ENCODE measurements around the gene CASP2. TPM values are rescaled to one million over a fixed set of nuclear protein-coding genes. Genes with fewer than 3 reads are reported as not detected.

The CASP2 gene
- total RNA-seq, 1 experiment from 2014 or later: 64.1 TPM

DNA sequence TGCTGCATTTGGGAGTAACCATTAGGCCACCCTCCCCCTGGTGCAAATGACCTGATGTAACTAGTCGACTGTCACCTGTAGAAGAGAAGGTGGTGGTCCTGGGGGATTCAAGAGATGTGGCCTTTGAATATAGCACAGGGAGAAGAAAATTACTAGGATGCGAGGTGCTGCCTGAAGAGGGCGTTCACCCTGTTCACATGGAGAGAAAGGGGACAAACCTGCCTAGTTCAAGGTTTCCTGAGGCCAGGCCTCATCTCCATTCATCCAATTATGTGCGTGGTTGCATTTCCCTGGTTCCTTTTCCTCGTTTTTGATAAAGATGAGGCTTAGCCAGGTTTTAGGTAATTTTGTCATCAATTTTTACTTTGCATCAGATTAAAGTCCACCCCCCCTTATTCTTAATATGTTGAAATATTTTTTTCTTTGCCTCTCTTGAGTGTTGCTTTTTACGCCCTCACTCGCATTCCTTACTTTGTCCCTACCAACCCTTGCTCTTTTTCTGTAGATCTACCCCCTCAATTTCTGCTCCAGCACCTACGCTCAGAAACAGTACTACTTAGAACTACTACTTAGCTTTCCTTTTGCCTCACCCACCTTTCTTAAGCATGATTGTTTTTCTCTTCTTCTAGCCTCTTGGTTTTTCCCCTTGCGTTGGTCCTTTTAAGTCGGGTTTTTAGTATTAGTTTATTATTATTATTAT is 41.5 kb downstream of the CASP2 start:
- no peaks in the 10 kb centered on the region for H4K20me1 ChIP-seq (ENCODE audit: insufficient read depth)
- H2AFZ ChIP-seq (ENCODE audit: low read depth, low read length, poor library complexity, severe bottlenecking): no peak overlapping the region
- BruUV-seq (replicated peaks): no TSS peak
- H3K9me2 ChIP-seq (ENCODE audit: insufficient read depth): no peaks in the 10 kb centered on the region
- DNase-seq (ENCODE audit: low read depth, low spot score) (no peak), ATAC-seq (no peak)
- ChIA-PET CTCF (no interaction called here), POLR2A (no interaction called here), RAD21 (ENCODE audit: low non-redundant PET in 1 of 2, low total read pairs in 2 of 2, uncharacterized antibody in 2 of 2, unreplicated experiment in 2 of 2) (no interaction called here)
- H3K4me3 ChIP-seq (replicated peaks in 1 of 2; ENCODE audit: low read depth in 1 of 2, low read length in 2 of 2): no peak overlapping the region
- no peak overlapping the region for H3K27ac ChIP-seq (ENCODE audit: low read depth, low read length)
- TF ChIP-seq EGR1 (IDR thresholded peaks at IDR 0.05; ENCODE audit: low read depth) (no peak), EZH2phosphoT487 (IDR thresholded peaks at IDR 0.05; ENCODE audit: borderline replicate concordance) (no peak), ZFX (IDR thresholded peaks at IDR 0.05) (no peak), RAD21 (IDR thresholded peaks at IDR 0.05; ENCODE audit: low read depth) (peak; percentile 23; the same call in 1 of the 2 replicates), ZNF274 (IDR thresholded peaks at IDR 0.05; ENCODE audit: low read depth, low read length) (no peak), EZH2 (IDR thresholded peaks at IDR 0.05) (no peak), JUND (IDR thresholded peaks at IDR 0.05) (no peak), POLR2A (IDR thresholded peaks at IDR 0.05; ENCODE audit: borderline replicate concordance, extremely low read depth, insufficient read depth, insufficient read length) (no peak), POLR2AphosphoS5 (IDR thresholded peaks at IDR 0.05; ENCODE audit: low read depth, low read length) (no peak), FOSL1 (IDR thresholded peaks at IDR 0.05; ENCODE audit: low read depth) (no peak), CEBPB (IDR thresholded peaks at IDR 0.05; ENCODE audit: low read depth) (no peak), ELF1 (IDR thresholded peaks at IDR 0.05; ENCODE audit: borderline replicate concordance, low read depth) (no peak), TCF7L2 (IDR thresholded peaks at IDR 0.05; ENCODE audit: borderline replicate concordance, extremely low read depth, insufficient read depth, insufficient read length) (no peak), SIN3A (IDR thresholded peaks at IDR 0.05; ENCODE audit: low read depth) (no peak)
- TF ChIP-seq, protein P1, sequence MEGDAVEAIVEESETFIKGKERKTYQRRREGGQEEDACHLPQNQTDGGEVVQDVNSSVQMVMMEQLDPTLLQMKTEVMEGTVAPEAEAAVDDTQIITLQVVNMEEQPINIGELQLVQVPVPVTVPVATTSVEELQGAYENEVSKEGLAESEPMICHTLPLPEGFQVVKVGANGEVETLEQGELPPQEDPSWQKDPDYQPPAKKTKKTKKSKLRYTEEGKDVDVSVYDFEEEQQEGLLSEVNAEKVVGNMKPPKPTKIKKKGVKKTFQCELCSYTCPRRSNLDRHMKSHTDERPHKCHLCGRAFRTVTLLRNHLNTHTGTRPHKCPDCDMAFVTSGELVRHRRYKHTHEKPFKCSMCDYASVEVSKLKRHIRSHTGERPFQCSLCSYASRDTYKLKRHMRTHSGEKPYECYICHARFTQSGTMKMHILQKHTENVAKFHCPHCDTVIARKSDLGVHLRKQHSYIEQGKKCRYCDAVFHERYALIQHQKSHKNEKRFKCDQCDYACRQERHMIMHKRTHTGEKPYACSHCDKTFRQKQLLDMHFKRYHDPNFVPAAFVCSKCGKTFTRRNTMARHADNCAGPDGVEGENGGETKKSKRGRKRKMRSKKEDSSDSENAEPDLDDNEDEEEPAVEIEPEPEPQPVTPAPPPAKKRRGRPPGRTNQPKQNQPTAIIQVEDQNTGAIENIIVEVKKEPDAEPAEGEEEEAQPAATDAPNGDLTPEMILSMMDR (IDR thresholded peaks at IDR 0.05 in 2 of 3, conservative IDR thresholded peaks at IDR 0.05 in 1 of 3; ENCODE audit: borderline replicate concordance in 1 of 3, insufficient read depth in 1 of 3, low read depth in 2 of 3, low read length in 2 of 3): peak in 2 of 3 experiments; percentile 21 to 33; a peak in 3 of 6 replicates
- TF ChIP-seq, protein P2, sequence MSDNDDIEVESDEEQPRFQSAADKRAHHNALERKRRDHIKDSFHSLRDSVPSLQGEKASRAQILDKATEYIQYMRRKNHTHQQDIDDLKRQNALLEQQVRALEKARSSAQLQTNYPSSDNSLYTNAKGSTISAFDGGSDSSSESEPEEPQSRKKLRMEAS (IDR thresholded peaks at IDR 0.05): no peak
- TF ChIP-seq, protein P3, sequence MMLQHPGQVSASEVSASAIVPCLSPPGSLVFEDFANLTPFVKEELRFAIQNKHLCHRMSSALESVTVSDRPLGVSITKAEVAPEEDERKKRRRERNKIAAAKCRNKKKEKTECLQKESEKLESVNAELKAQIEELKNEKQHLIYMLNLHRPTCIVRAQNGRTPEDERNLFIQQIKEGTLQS (IDR thresholded peaks at IDR 0.05): no peak
- H3K36me3 ChIP-seq (ENCODE audit: control insufficient read depth in 1 of 2, insufficient read depth in 2 of 2, low read length in 2 of 2): no peaks in the 10 kb centered on the region
- no peaks in the 10 kb centered on the region for H3K27me3 ChIP-seq (ENCODE audit: insufficient read depth, low read length)
- peaks cover 0 to 23% of the 10 kb centered on the region in 2 experiments; a peak in 2 of 4 replicates for H3K4me1 ChIP-seq (ENCODE audit: control insufficient read depth in 1 of 2, insufficient read depth in 2 of 2, low read length in 2 of 2)
- H3K9me3 ChIP-seq (ENCODE audit: control insufficient read depth in 1 of 2, insufficient read depth in 1 of 2, low read depth in 1 of 2, low read length in 2 of 2): no peaks in the 10 kb centered on the region
- H3K4me2 ChIP-seq (ENCODE audit: low read length): no peak overlapping the region
- H3K79me2 ChIP-seq (ENCODE audit: insufficient read depth, low read length): no peaks in the 10 kb centered on the region
- H3K9ac ChIP-seq (ENCODE audit: low read length): no peak overlapping the region
- intact Hi-C loops (cut with micrococcal nuclease): no loop called here

Data from HCT116 (cell line).